ENCODE measurements around the gene ZBTB7C.

GRCh38 chr18:48061781-48062570, 347.2 kb downstream of the ZBTB7C start:
- no peak for TF ChIP-seq CTCF (IDR thresholded peaks at IDR 0.05; ENCODE audit: borderline replicate concordance, extremely low read depth, low read length, poor library complexity, severe bottlenecking)
- no peak for TF ChIP-seq EZH2 (IDR thresholded peaks at IDR 0.05; ENCODE audit: borderline replicate concordance, low read depth, low read length, severe bottlenecking)
